H1 (cell line): ENCODE results near the gene INPP4A. TPM values are rescaled to one million over a fixed set of nuclear protein-coding genes. Genes with fewer than 3 reads are reported as not detected.

Experiments used
- CTCF ChIA-PET: fragments of 300-600 bp; sonication (Branson Sonifier 250); formaldehyde crosslinking; loops from one replicate; lab custom pipeline; 2021; ENCODE audit not compliant: partially characterized antibody; lab: Charles Lee
- POLR2A ChIA-PET: fragments of 300-600 bp; sonication (Branson Sonifier 250); formaldehyde crosslinking; loops from one replicate; lab custom pipeline; 2021; ENCODE audit warnings: inconsistent platforms; ENCODE audit not compliant: partially characterized antibody; lab: Charles Lee
- DNase-seq, 2 experiments: peaks; one replicate each; pipeline versions ENCODE4 v3.0.0 to v3.0.0-alpha.2; 2010 to 2022; ENCODE audit warnings: low spot score in 2 of 2, low read depth in 1 of 2, mixed read lengths in 1 of 2
- FAIRE-seq: peaks from 2 replicates; lab custom pipeline; 2011; peaks lifted over from hg19 to GRCh38; lab: Jason Lieb, UNC
- H2AFZ ChIP-seq: 2 replicates; pipeline ENCODE4 v1.8.1; 2012; ENCODE audit warnings: low read length, inconsistent platforms
- H2AK5ac ChIP-seq: 2 replicates; pipeline ENCODE4 v1.6.1; 2013; ENCODE audit warnings: low read depth, low read length
- H2BK120ac ChIP-seq: replicated peaks from 2 replicates; pipeline ENCODE3; 2013; ENCODE audit warnings: low read depth, low read length, inconsistent platforms
- H2BK12ac ChIP-seq: 2 replicates; pipeline ENCODE4 v1.6.1; 2013; ENCODE audit warnings: low read depth, low read length
- H2BK15ac ChIP-seq: 2 replicates; pipeline ENCODE4 v1.6.1; 2013; ENCODE audit warnings: low read length
- H2BK20ac ChIP-seq: 2 replicates; pipeline ENCODE4 v1.6.1; 2013; ENCODE audit warnings: low read length
- H2BK5ac ChIP-seq: 2 replicates; pipeline ENCODE4 v1.6.1; 2013; ENCODE audit warnings: low read depth, low read length
- H3K14ac ChIP-seq: 2 replicates; pipeline ENCODE4 v1.6.1; 2013; ENCODE audit warnings: inconsistent platforms; ENCODE audit not compliant: insufficient read length
- H3K18ac ChIP-seq: 2 replicates; pipeline ENCODE4 v1.6.1; 2013; ENCODE audit warnings: low read length; ENCODE audit errors: extremely low read depth
- H3K23ac ChIP-seq: 2 replicates; pipeline ENCODE4 v1.6.1; 2013; ENCODE audit warnings: inconsistent platforms; ENCODE audit not compliant: insufficient read length
- H3K23me2 ChIP-seq: 2 replicates; pipeline ENCODE4 v1.6.1; 2013; ENCODE audit warnings: low read depth, low read length
- H3K27ac ChIP-seq: 2 replicates; pipeline ENCODE4 v1.6.1; 2011; ENCODE audit warnings: low read depth, low read length, inconsistent platforms
- H3K27me3 ChIP-seq, 4 experiments: replicated peaks in 1 of 4; 1 replicate in 1 of 4; 2 replicates in 3 of 4; pipeline versions ENCODE4 v1.6.1 to v1.8.1; 2011 to 2013; ENCODE audit warnings: low read length in 3 of 4, mild to moderate bottlenecking in 3 of 4, inconsistent platforms in 2 of 4, mixed read lengths in 2 of 4, moderate library complexity in 1 of 4; ENCODE audit not compliant: control insufficient read depth in 3 of 4, insufficient read depth in 3 of 4; ENCODE audit errors: extremely low read depth in 1 of 4
- H3K36me3 ChIP-seq, 4 experiments: 2 replicates each; pipeline versions ENCODE4 v1.6.1 to v1.8.1; 2011 to 2013; ENCODE audit warnings: mild to moderate bottlenecking in 4 of 4, low read length in 3 of 4, moderate library complexity in 2 of 4, control low read depth in 1 of 4, inconsistent platforms in 1 of 4; ENCODE audit not compliant: insufficient read depth in 4 of 4, control insufficient read depth in 2 of 4
- H3K4ac ChIP-seq: replicated peaks from 2 replicates; pipeline ENCODE3; 2013; ENCODE audit warnings: low read length, low read depth, mixed read lengths, inconsistent platforms; ENCODE audit not compliant: insufficient read length
- H3K4me1 ChIP-seq, 4 experiments: replicated peaks in 1 of 4; 1 replicate in 1 of 4; 2 replicates in 3 of 4; pipeline versions ENCODE4 v1.6.1 to v1.8.1; 2011 to 2013; ENCODE audit warnings: low read length in 3 of 4, inconsistent platforms in 2 of 4, mixed read lengths in 1 of 4; ENCODE audit not compliant: insufficient read depth in 4 of 4, control insufficient read depth in 3 of 4
- H3K4me2 ChIP-seq, 2 experiments: 2 replicates each; pipeline versions ENCODE4 v1.6.1 to v1.8.1; 2011 to 2013; ENCODE audit warnings: low read depth in 2 of 2, low read length in 2 of 2, control low read depth in 1 of 2, inconsistent platforms in 1 of 2, mild to moderate bottlenecking in 1 of 2; ENCODE audit not compliant: insufficient read depth in 1 of 2
- H3K4me3 ChIP-seq, 4 experiments: fragments of 200-600, 300-600 bp in 1 of 4; sonication (generic), shearing (Covaris generic), sonication (Bioruptor Twin) in 1 of 4; 2 replicates each; pipeline versions ENCODE4 v1.5.1 to v1.8.1; 2011 to 2016; ENCODE audit warnings: low read length in 4 of 4, low read depth in 3 of 4, control low read depth in 2 of 4, inconsistent platforms in 2 of 4, mild to moderate bottlenecking in 2 of 4, mixed read lengths in 1 of 4, moderate library complexity in 1 of 4; ENCODE audit not compliant: insufficient read depth in 2 of 4; ENCODE audit errors: extremely low read depth in 1 of 4
- H3K56ac ChIP-seq: replicated peaks from 2 replicates; pipeline ENCODE3; 2013; ENCODE audit warnings: low read depth, mild to moderate bottlenecking, mixed read lengths, low read length, inconsistent platforms; ENCODE audit not compliant: insufficient read length
- H3K79me1 ChIP-seq: 2 replicates; pipeline ENCODE4 v1.6.1; 2013; ENCODE audit warnings: low read depth, low read length, control low read depth
- H3K79me2 ChIP-seq, 2 experiments: 2 replicates each; pipeline versions ENCODE4 v1.6.1 to v1.8.1; 2012 to 2013; ENCODE audit warnings: low read length in 2 of 2, mild to moderate bottlenecking in 2 of 2, inconsistent platforms in 1 of 2; ENCODE audit not compliant: insufficient read depth in 2 of 2, control insufficient read depth in 1 of 2
- H3K9ac ChIP-seq, 4 experiments: replicated peaks in 1 of 4; 1 replicate in 1 of 4; 2 replicates in 3 of 4; pipeline versions ENCODE4 v1.6.1 to v1.8.1; 2011 to 2013; ENCODE audit warnings: low read depth in 3 of 4, low read length in 3 of 4, control low read depth in 2 of 4, mild to moderate bottlenecking in 2 of 4, moderate library complexity in 2 of 4, inconsistent platforms in 1 of 4; ENCODE audit errors: extremely low read depth in 1 of 4
- H3K9me3 ChIP-seq, 2 experiments: 2 replicates each; pipeline versions ENCODE4 v1.6.1 to v1.8.1; 2012 to 2013; ENCODE audit warnings: mild to moderate bottlenecking in 2 of 2, moderate library complexity in 2 of 2, control low read depth in 1 of 2, inconsistent platforms in 1 of 2, low read depth in 1 of 2, low read length in 1 of 2, mixed read lengths in 1 of 2; ENCODE audit not compliant: insufficient read depth in 2 of 2
- H4K20me1 ChIP-seq, 2 experiments: replicated peaks in 1 of 2; 2 replicates each; pipeline versions ENCODE3 to v1.8.1; 2011 to 2013; ENCODE audit warnings: inconsistent platforms in 2 of 2, low read length in 2 of 2, mild to moderate bottlenecking in 1 of 2; ENCODE audit not compliant: insufficient read depth in 2 of 2, control insufficient read depth in 1 of 2
- H4K5ac ChIP-seq: 2 replicates; pipeline ENCODE4 v1.6.1; 2013; ENCODE audit warnings: low read length, low read depth, mixed read lengths, inconsistent platforms; ENCODE audit not compliant: insufficient read length
- H4K8ac ChIP-seq: 2 replicates; pipeline ENCODE4 v1.8.0; 2013; ENCODE audit warnings: mild to moderate bottlenecking, moderate library complexity, low read length, inconsistent platforms; ENCODE audit not compliant: insufficient read depth; ENCODE audit errors: extremely low read depth
- H4K91ac ChIP-seq: replicated peaks from 2 replicates; pipeline ENCODE3; 2013; ENCODE audit warnings: low read length, mixed read lengths, inconsistent platforms; ENCODE audit not compliant: insufficient read length
- SP2 ChIP-seq: IDR thresholded peaks from 2 replicates; pipeline ENCODE4 v1.6.1; 2012; ENCODE audit warnings: mild to moderate bottlenecking, low read length, inconsistent platforms
- WGBS, 2 experiments: shearing (Covaris generic) in 1 of 2; methylation state at CpG; one replicate each; pipeline versions ENCODE4 v1.1.6 to v1.1.7; 2013 to 2015; ENCODE audit warnings: low lambda C conversion rate in 2 of 2, mixed read lengths in 2 of 2, inconsistent platforms in 1 of 2, low coverage in 1 of 2, missing lambda C conversion rate in 1 of 2; ENCODE audit not compliant: insufficient replicate concordance in 2 of 2, insufficient coverage in 1 of 2, insufficient read length in 1 of 2; ENCODE audit errors: extremely low coverage in 1 of 2, missing lambda C conversion rate in 1 of 2; 5-methylcytosine and 5-hydroxymethylcytosine counted together
- polyA plus RNA-seq, 7 experiments: library from polyadenylated mRNA; depleted of rRNA in 3 of 7; stranded (reverse) in 5 of 7; unstranded in 2 of 7; fragments of >200 nt in 5 of 7; fragments of 200-250 nt in 2 of 7; gene quantifications; 1 replicate in 5 of 7; 2 replicates in 1 of 7; 4 replicates in 1 of 7; pipeline versions ENCODE4 v1.2.1 to v1.2.3, GENCODE V29; 2011 to 2013; ENCODE audit warnings: missing spikeins in 2 of 7, mixed read lengths in 2 of 7
- total RNA-seq: library from RNA; stranded (reverse); fragmentation: NEBNext Ultra II Directional; extraction: Animal tissue kit (Norgen Biotek cat#: 25700); gene quantifications from 2 replicates; pipeline ENCODE4 v1.2.1, GENCODE V29; 2021

INPP4A gene
- total and polyA plus RNA-seq, 2 of the 8 experiments (the other 6 are each of a cell fraction or from before 2014, with no cell fraction given) = 25.6 to 34.3 TPM

DNA sequence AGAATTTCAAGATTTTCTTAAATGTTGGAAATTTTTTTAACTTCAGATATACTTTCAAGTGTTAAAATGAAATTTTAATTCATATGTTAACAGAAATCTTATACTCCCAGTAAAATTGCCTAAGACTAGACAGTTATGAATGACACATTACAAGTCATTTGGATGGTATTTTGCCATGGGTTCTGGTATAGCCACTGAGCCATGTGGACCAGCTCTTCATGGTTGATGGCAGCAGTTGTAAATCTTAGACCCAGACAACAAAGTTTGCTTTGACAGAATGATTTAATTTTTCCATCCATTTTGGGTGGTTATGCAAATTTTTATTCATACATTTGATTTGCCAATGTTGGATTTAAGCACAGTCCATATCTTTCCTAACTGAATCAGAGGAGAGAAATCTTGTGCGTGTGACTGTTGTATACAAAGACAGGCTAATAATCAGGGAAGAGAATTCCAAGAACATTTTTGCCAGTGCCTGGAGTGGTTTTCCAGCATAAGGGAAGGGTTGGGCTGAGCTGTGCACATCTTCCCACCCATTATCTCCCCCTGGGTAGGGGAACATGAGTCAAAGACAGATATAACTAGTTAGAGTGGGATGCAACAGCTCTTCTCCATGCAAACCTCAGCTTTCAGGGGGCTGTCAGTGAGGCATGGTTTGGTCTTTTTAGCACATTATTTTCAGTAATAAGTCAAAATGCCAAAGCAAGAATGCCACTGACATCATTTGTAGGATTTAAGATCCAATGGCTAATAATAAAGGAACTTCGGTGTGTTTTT, 28.1 kb upstream of the INPP4A start:
- Histone ChIP-seq H3K27ac (no peak overlapping the region), H3K4me3 (no peak overlapping the region), H2BK5ac (no peak overlapping the region), H3K23me2 (no peaks in the 10 kb centered on the region), H3K4me2 (no peak overlapping the region), H3K9ac (no peak overlapping the region), H4K5ac (no peak overlapping the region), H2BK120ac (no peak overlapping the region), H3K36me3 (no peaks in the 10 kb centered on the region), H3K23ac (no peak overlapping the region), H4K20me1 (no peaks in the 10 kb centered on the region), H3K9me3 (peaks cover 20 to 25% of the 10 kb centered on the region in 2 experiments), H3K27me3 (no peaks in the 10 kb centered on the region), H4K8ac (no peak overlapping the region), H2AFZ (no peak overlapping the region), H2BK20ac (no peak overlapping the region), H2BK15ac (no peak overlapping the region), H4K91ac (no peak overlapping the region), H3K4me1 (no peaks in the 10 kb centered on the region), H2AK5ac (no peak overlapping the region), H3K14ac (no peak overlapping the region), H3K79me2 (no peaks in the 10 kb centered on the region), H3K18ac (no peak overlapping the region), H2BK12ac (no peak overlapping the region), H3K79me1 (no peaks in the 10 kb centered on the region), H3K56ac (no peak overlapping the region), H3K4ac (no peak overlapping the region)
- ChIA-PET CTCF (interaction anchor here (0.6 to 0.8 kb wide), 2 partner anchors 45 to 224 kb away, joined by 3 read pairs; no protein-coding TSS in a partner anchor), POLR2A (no interaction called here)
- no peak for TF ChIP-seq SP2
- FAIRE-seq = no peak
- no peak for DNase-seq
- WGBS, 2 experiments = 75% methylated on average over 2 of the region's 2 CpGs; no CpG with 5 or more reads in 1 of the 2 experiments
